WTC11 (cell line): ENCODE results near the gene TMEM50B. TPM values are rescaled to one million over a fixed set of nuclear protein-coding genes. Genes with fewer than 3 reads are reported as not detected.

Experiments used
- ATAC-seq: fragments of 200-7000 bp; cut with Tn5 transposase; 2 replicates; pipeline ENCODE4 v1.10.0; 2021; ENCODE audit warnings: mild to moderate bottlenecking, moderate library complexity
- CTCF ChIA-PET: fragments of 300-600 bp; sonication (Branson Sonifier 250); formaldehyde crosslinking; loops from one replicate; lab custom pipeline; 2021; ENCODE audit warnings: antibody characterized with exemption; lab: Charles Lee
- POLR2A ChIA-PET: fragments of 350-600 bp; sonication (Branson Sonifier 250); formaldehyde crosslinking; loops from one replicate; lab custom pipeline; 2021; ENCODE audit warnings: antibody characterized with exemption; lab: Charles Lee
- DNase-seq: peaks from one replicate; pipeline ENCODE4 v3.0.0; 2021; ENCODE audit warnings: low spot score
- H3K27ac Mint-ChIP-seq: 2 replicates; pipeline ENCODE4 v1.8.0; 2021; ENCODE audit warnings: mixed read lengths
- H3K27me3 Mint-ChIP-seq: 2 replicates; pipeline ENCODE4 v1.8.0; 2021; ENCODE audit warnings: low read depth, mild to moderate bottlenecking, moderate library complexity, mixed read lengths
- H3K36me3 Mint-ChIP-seq: 2 replicates; pipeline ENCODE4 v1.8.0; 2021; ENCODE audit warnings: mixed read lengths
- H3K4me1 Mint-ChIP-seq: 2 replicates; pipeline ENCODE4 v1.8.0; 2022; ENCODE audit warnings: mixed read lengths
- H3K4me3 Mint-ChIP-seq: 2 replicates; pipeline ENCODE4 v1.8.0; 2021; ENCODE audit warnings: mild to moderate bottlenecking, moderate library complexity, mixed read lengths
- H3K9me3 Mint-ChIP-seq: 2 replicates; pipeline ENCODE4 v1.8.0; 2021; ENCODE audit warnings: mixed read lengths
- ELF4 ChIP-seq: sonication (generic); formaldehyde crosslinking; IDR thresholded peaks from 2 replicates; pipeline ENCODE4 v1.8.1; 2022; ENCODE audit warnings: low read depth, mild to moderate bottlenecking, moderate library complexity, missing genetic modification reagents
- GTF2I ChIP-seq: fragments of 250-450 bp; sonication (Bioruptor Pico); conservative IDR thresholded peaks from 2 replicates; pipeline ENCODE4 v1.4.0; 2021; ENCODE audit warnings: mild to moderate bottlenecking
- KAT7 ChIP-seq: sonication (generic); formaldehyde crosslinking; IDR thresholded peaks from 2 replicates; pipeline ENCODE4 v1.8.1; 2023; ENCODE audit warnings: missing genetic modification reagents, mild to moderate bottlenecking, borderline replicate concordance
- TCF7 ChIP-seq: sonication (generic); formaldehyde crosslinking; IDR thresholded peaks from 2 replicates; pipeline ENCODE4 v1.8.0; 2022; ENCODE audit warnings: mild to moderate bottlenecking, low read depth, missing genetic modification reagents, moderate library complexity
- USF1 ChIP-seq: sonication (generic); formaldehyde crosslinking; IDR thresholded peaks from 2 replicates; pipeline ENCODE4 v1.8.0; 2022; ENCODE audit warnings: mild to moderate bottlenecking, missing genetic modification reagents
- USF2 ChIP-seq: sonication (generic); formaldehyde crosslinking; IDR thresholded peaks from 2 replicates; pipeline ENCODE4 v1.8.1; 2023; ENCODE audit warnings: mild to moderate bottlenecking, missing genetic modification reagents, moderate library complexity
- ZNF396 ChIP-seq: fragments of 250-450 bp; sonication (Bioruptor Pico); IDR thresholded peaks from 2 replicates; pipeline ENCODE4 v1.8.0; 2021; ENCODE audit warnings: mild to moderate bottlenecking, moderate library complexity, borderline replicate concordance
- ZNF425 ChIP-seq: fragments of 250-450 bp; sonication (Bioruptor Pico); conservative IDR thresholded peaks from 2 replicates; pipeline ENCODE4 v1.9.0; 2021; ENCODE audit warnings: mild to moderate bottlenecking
- ZNF671 ChIP-seq: fragments of 250-450 bp; sonication (Bioruptor Pico); IDR thresholded peaks from 2 replicates; pipeline ENCODE4 v1.8.0; 2021; ENCODE audit warnings: mild to moderate bottlenecking
- ZSCAN18 ChIP-seq: fragments of 250-450 bp; sonication (Bioruptor Pico); IDR thresholded peaks from 2 replicates; pipeline ENCODE4 v2.1.2; 2022; ENCODE audit warnings: mild to moderate bottlenecking, moderate library complexity
- total RNA-seq: library from RNA; stranded (reverse); gene quantifications from 3 replicates; pipeline ENCODE4 v1.2.3, GENCODE V29; 2021
- TF ChIP-seq, protein P1 (sequence below): sonication (generic); formaldehyde crosslinking; IDR thresholded peaks from 2 replicates; pipeline ENCODE4 v1.8.1; 2023; ENCODE audit warnings: mild to moderate bottlenecking, missing genetic modification reagents, borderline replicate concordance
- TF ChIP-seq, protein P2 (sequence below): sonication (generic); formaldehyde crosslinking; IDR thresholded peaks from 2 replicates; pipeline ENCODE4 v1.8.1; 2023; ENCODE audit warnings: mild to moderate bottlenecking, missing genetic modification reagents
- TF ChIP-seq, protein P3 (sequence below): sonication (generic); formaldehyde crosslinking; IDR thresholded peaks from 2 replicates; pipeline ENCODE4 v1.8.1; 2022; ENCODE audit warnings: mild to moderate bottlenecking, moderate library complexity, missing genetic modification reagents

The TMEM50B gene
- total RNA-seq, 1 experiment from 2014 or later, result 25.4 TPM

- TF ChIP-seq, protein P1, sequence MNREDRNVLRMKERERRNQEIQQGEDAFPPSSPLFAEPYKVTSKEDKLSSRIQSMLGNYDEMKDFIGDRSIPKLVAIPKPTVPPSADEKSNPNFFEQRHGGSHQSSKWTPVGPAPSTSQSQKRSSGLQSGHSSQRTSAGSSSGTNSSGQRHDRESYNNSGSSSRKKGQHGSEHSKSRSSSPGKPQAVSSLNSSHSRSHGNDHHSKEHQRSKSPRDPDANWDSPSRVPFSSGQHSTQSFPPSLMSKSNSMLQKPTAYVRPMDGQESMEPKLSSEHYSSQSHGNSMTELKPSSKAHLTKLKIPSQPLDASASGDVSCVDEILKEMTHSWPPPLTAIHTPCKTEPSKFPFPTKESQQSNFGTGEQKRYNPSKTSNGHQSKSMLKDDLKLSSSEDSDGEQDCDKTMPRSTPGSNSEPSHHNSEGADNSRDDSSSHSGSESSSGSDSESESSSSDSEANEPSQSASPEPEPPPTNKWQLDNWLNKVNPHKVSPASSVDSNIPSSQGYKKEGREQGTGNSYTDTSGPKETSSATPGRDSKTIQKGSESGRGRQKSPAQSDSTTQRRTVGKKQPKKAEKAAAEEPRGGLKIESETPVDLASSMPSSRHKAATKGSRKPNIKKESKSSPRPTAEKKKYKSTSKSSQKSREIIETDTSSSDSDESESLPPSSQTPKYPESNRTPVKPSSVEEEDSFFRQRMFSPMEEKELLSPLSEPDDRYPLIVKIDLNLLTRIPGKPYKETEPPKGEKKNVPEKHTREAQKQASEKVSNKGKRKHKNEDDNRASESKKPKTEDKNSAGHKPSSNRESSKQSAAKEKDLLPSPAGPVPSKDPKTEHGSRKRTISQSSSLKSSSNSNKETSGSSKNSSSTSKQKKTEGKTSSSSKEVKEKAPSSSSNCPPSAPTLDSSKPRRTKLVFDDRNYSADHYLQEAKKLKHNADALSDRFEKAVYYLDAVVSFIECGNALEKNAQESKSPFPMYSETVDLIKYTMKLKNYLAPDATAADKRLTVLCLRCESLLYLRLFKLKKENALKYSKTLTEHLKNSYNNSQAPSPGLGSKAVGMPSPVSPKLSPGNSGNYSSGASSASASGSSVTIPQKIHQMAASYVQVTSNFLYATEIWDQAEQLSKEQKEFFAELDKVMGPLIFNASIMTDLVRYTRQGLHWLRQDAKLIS (CRISPR knock-in tag), result no peak
- TF ChIP-seq, all 79 proteins: peak for 0
These were observed 55.6 kb downstream of the TMEM50B start (continued) for GRCh38 chr21:33424214-33424613.

- no peak for DNase-seq
- H3K27ac Mint-ChIP-seq, result no peak overlapping the region
- H3K9me3 Mint-ChIP-seq, result no peaks in the 10 kb centered on the region
- H3K4me3 Mint-ChIP-seq, result no peak overlapping the region
- no peaks in the 10 kb centered on the region for H3K27me3 Mint-ChIP-seq
- no peaks in the 10 kb centered on the region for H3K4me1 Mint-ChIP-seq
- CTCF ChIA-PET, result interaction anchor here (0.7 kb wide), 1 partner anchor 11 kb away, joined by 3 read pairs; no protein-coding TSS in a partner anchor
- TF ChIP-seq, protein P2, sequence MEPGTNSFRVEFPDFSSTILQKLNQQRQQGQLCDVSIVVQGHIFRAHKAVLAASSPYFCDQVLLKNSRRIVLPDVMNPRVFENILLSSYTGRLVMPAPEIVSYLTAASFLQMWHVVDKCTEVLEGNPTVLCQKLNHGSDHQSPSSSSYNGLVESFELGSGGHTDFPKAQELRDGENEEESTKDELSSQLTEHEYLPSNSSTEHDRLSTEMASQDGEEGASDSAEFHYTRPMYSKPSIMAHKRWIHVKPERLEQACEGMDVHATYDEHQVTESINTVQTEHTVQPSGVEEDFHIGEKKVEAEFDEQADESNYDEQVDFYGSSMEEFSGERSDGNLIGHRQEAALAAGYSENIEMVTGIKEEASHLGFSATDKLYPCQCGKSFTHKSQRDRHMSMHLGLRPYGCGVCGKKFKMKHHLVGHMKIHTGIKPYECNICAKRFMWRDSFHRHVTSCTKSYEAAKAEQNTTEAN, result no peak
- no peak for TF ChIP-seq ZNF425 (CRISPR knock-in tag)
- TF ChIP-seq, protein P3, sequence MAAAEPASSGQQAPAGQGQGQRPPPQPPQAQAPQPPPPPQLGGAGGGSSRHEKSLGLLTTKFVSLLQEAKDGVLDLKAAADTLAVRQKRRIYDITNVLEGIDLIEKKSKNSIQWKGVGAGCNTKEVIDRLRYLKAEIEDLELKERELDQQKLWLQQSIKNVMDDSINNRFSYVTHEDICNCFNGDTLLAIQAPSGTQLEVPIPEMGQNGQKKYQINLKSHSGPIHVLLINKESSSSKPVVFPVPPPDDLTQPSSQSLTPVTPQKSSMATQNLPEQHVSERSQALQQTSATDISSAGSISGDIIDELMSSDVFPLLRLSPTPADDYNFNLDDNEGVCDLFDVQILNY, result no peak
- TF ChIP-seq ZSCAN18, result no peak
- no peak for TF ChIP-seq USF2 (CRISPR knock-in tag)
- no peak for TF ChIP-seq TCF7 (CRISPR knock-in tag)
- no peak for TF ChIP-seq ZNF396 (CRISPR knock-in tag)
- no peak for TF ChIP-seq ELF4 (CRISPR knock-in tag)
- no peak for TF ChIP-seq KAT7 (CRISPR knock-in tag)
- TF ChIP-seq GTF2I, result no peak
- TF ChIP-seq ZNF671, result no peak
- no peak for TF ChIP-seq USF1 (CRISPR knock-in tag)
- TF ChIP-seq, all 79 proteins: peak for 0
- peaks cover 35% of the 10 kb centered on the region for H3K36me3 Mint-ChIP-seq
- ATAC-seq, result no peak
- POLR2A ChIA-PET, result no interaction called here
These were observed 57.9 kb downstream of the TMEM50B start for GRCh38 chr21:33421713-33422393.
